HPDE6-E6E7 (cell line): ENCODE data around the gene ANO7.

Experiments
- DNase-seq: peaks from one replicate; pipeline ENCODE4 v3.0.0; 2011; ENCODE audit warnings: missing footprints; ENCODE audit errors: extremely low spot score

ANO7 gene

GRCh38 chr2:241273210-241274020 is 84.9 kb downstream of the ANO7 start:
- DNase-seq: no peak

DNA sequence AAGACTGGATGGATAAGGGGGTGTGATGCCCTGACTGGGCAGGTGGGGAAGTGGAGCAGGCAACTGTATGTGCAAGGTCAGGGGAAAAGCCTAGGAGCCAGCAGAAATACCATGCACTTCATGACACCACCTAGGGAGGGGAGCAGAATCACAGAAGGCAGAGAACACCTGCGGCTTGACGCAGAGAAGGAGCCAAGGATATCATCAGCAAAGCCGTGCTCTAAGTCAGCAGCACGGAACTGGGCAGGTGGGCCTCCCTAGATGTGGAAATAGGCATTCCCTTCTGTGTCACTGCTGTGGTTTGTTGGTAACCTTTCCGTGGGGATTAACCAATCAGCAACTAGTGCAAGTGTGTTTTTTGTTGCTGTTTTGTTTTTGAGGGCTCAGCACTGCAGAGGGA is 85.7 kb downstream of the ANO7 start:
- DNase-seq: no peak
